HepG2 (cell line): ENCODE data around the gene MYCBPAP. TPM values are rescaled to one million over a fixed set of nuclear protein-coding genes. Genes with fewer than 3 reads are reported as not detected.

ENCODE experiments used
- GRHL1 ChIP-seq: sonication (generic); formaldehyde crosslinking; conservative IDR thresholded peaks from 2 replicates; pipeline ENCODE4 v1.8.0; 2022; ENCODE audit warnings: missing genetic modification reagents
- KLF12 ChIP-seq: sonication (generic); formaldehyde crosslinking; IDR thresholded peaks from 2 replicates; pipeline ENCODE4 v1.4.0; 2020; ENCODE audit warnings: missing genetic modification reagents, borderline replicate concordance
- MED1 ChIP-seq: sonication (generic); formaldehyde crosslinking; IDR thresholded peaks from 2 replicates; pipeline ENCODE4 v1.4.0; 2020; ENCODE audit warnings: missing genetic modification reagents
- MTERF4 ChIP-seq: sonication (generic); formaldehyde crosslinking; IDR thresholded peaks from 2 replicates; pipeline ENCODE4 v1.8.0; 2023; ENCODE audit warnings: mild to moderate bottlenecking, missing genetic modification reagents
- MXD4 ChIP-seq: IDR thresholded peaks from 2 replicates; pipeline ENCODE4 v1.6.1; 2016; ENCODE audit warnings: mild to moderate bottlenecking, missing biosample characterization, missing genetic modification reagents
- NR2F2 ChIP-seq: IDR thresholded peaks from 2 replicates; pipeline ENCODE4 v1.6.1; 2012; ENCODE audit warnings: low read depth, inconsistent platforms, borderline replicate concordance
- PRDM4 ChIP-seq: sonication (generic); formaldehyde crosslinking; IDR thresholded peaks from 2 replicates; pipeline ENCODE4 v1.9.0; 2021; ENCODE audit warnings: missing genetic modification reagents, borderline replicate concordance
- RFX1 ChIP-seq: fragments of 450-650 bp; IDR thresholded peaks from 2 replicates; pipeline ENCODE4 v1.6.1; 2017
- RFXAP ChIP-seq: sonication (generic); formaldehyde crosslinking; IDR thresholded peaks from 2 replicates; pipeline ENCODE4 v1.4.0; 2020; ENCODE audit warnings: missing genetic modification reagents, borderline replicate concordance
- SMAD3 ChIP-seq: sonication (generic); formaldehyde crosslinking; IDR thresholded peaks from 2 replicates; pipeline ENCODE4 v1.4.0; 2020; ENCODE audit warnings: missing genetic modification reagents
- SOX6 ChIP-seq, 2 experiments: fragments of 450-650 bp in 1 of 2; sonication (generic) in 1 of 2; formaldehyde crosslinking in 1 of 2; IDR thresholded peaks; 2 replicates each; pipeline versions ENCODE4 v1.4.0 to v1.6.1; 2017 to 2020; ENCODE audit warnings: antibody characterized with exemption in 1 of 2, mild to moderate bottlenecking in 1 of 2, missing genetic modification reagents in 1 of 2
- THAP11 ChIP-seq: IDR thresholded peaks from 2 replicates; pipeline ENCODE4 v1.6.1; 2016; ENCODE audit warnings: missing biosample characterization, missing genetic modification reagents
- TIGD3 ChIP-seq: sonication (generic); formaldehyde crosslinking; IDR thresholded peaks from 2 replicates; pipeline ENCODE4 v1.5.1; 2020; ENCODE audit warnings: mild to moderate bottlenecking, missing genetic modification reagents, borderline replicate concordance
- ZBTB42 ChIP-seq: sonication (generic); formaldehyde crosslinking; IDR thresholded peaks from 2 replicates; pipeline ENCODE4 v1.5.0; 2020; ENCODE audit warnings: mild to moderate bottlenecking, missing genetic modification reagents
- ZBTB7B ChIP-seq: sonication (generic); formaldehyde crosslinking; IDR thresholded peaks from 2 replicates; pipeline ENCODE4 v1.4.0; 2020; ENCODE audit warnings: missing genetic modification reagents
- ZFP90 ChIP-seq: sonication (generic); formaldehyde crosslinking; IDR thresholded peaks from 2 replicates; pipeline ENCODE4 v1.8.0; 2022; ENCODE audit warnings: missing genetic modification reagents, mild to moderate bottlenecking, inconsistent platforms, borderline replicate concordance
- ZNF329 ChIP-seq: sonication (generic); formaldehyde crosslinking; IDR thresholded peaks from 2 replicates; pipeline ENCODE4 v1.9.0; 2021; ENCODE audit warnings: low read depth, mild to moderate bottlenecking, missing genetic modification reagents
- ZNF34 ChIP-seq: sonication (generic); formaldehyde crosslinking; IDR thresholded peaks from 2 replicates; pipeline ENCODE4 v1.4.0; 2020; ENCODE audit warnings: mild to moderate bottlenecking, missing genetic modification reagents, borderline replicate concordance
- ZNF674 ChIP-seq: sonication (generic); formaldehyde crosslinking; IDR thresholded peaks from 2 replicates; pipeline ENCODE4 v1.5.0; 2020; ENCODE audit warnings: low read depth, mild to moderate bottlenecking, missing genetic modification reagents
- ZNF740 ChIP-seq: sonication (generic); formaldehyde crosslinking; IDR thresholded peaks from 2 replicates; pipeline ENCODE4 v1.4.0; 2020; ENCODE audit warnings: missing genetic modification reagents
- ZSCAN22 ChIP-seq: sonication (generic); formaldehyde crosslinking; IDR thresholded peaks from 2 replicates; pipeline ENCODE4 v1.4.0; 2020; ENCODE audit warnings: mild to moderate bottlenecking, missing genetic modification reagents
- polyA plus RNA-seq, 8 experiments: library from polyadenylated mRNA; depleted of rRNA in 3 of 8; stranded (reverse) in 7 of 8; unstranded in 1 of 8; fragments of >200 nt; fragmentation: Illumina TruSeq in 4 of 8; extraction: Trizol in 4 of 8; gene quantifications; 2 replicates each; pipeline versions ENCODE4 v1.2.1 to v1.2.3, GENCODE V29; 2011 to 2016; ENCODE audit warnings: low read depth in 4 of 8, missing spikeins in 1 of 8, mixed read lengths in 1 of 8; ENCODE audit not compliant: insufficient read depth in 1 of 8
- total RNA-seq, 5 experiments: library from RNA; depleted of rRNA; stranded (reverse); fragments of >200 nt; fragmentation: Illumina TruSeq; extraction: Trizol; gene quantifications; 2 replicates each; pipeline ENCODE4 v1.2.3, GENCODE V29; 2016; ENCODE audit warnings: low read depth in 1 of 5

Gene MYCBPAP
- total and polyA plus RNA-seq, 2 of the 13 experiments (the other 11 are each of a cell fraction or from before 2014, with no cell fraction given) = 0.22 to 0.24 TPM

- TF ChIP-seq SMAD3 (CRISPR knock-in tag) = 0 out of 2 replicates have a peak, but pooled peaks have one; percentile 15
- TF ChIP-seq MED1 = peak; percentile 88
- 0 out of 2 replicates have a peak, but pooled peaks have one; percentile 13 for TF ChIP-seq MTERF4 (CRISPR knock-in tag)
- no peak for TF ChIP-seq RFX1
- TF ChIP-seq ZNF34 (CRISPR knock-in tag) = peak; percentile 78; the same call in 1 of the 2 replicates
- peak; percentile 89 for TF ChIP-seq ZBTB7B (CRISPR knock-in tag)
- peak; percentile 93 for TF ChIP-seq ZNF329 (CRISPR knock-in tag)
- TF ChIP-seq TIGD3 = no peak
- peak; percentile 79 for TF ChIP-seq RFXAP (CRISPR knock-in tag)
- no peak for TF ChIP-seq ZNF674 (CRISPR knock-in tag)
- TF ChIP-seq ZSCAN22 (CRISPR knock-in tag) = peak; percentile 43; the same call in 1 of the 2 replicates
- TF ChIP-seq MXD4 (CRISPR knock-in tag) = peak; percentile 48; the same call in 1 of the 2 replicates
- TF ChIP-seq NR2F2 = peak; percentile 28; the same call in 1 of the 2 replicates
- no peak for TF ChIP-seq GRHL1 (CRISPR knock-in tag)
- TF ChIP-seq PRDM4 = no peak
- TF ChIP-seq ZBTB42 = 0 out of 2 replicates have a peak, but pooled peaks have one; percentile 19
- peak; percentile 74; the same call in 1 of the 2 replicates for TF ChIP-seq ZFP90 (CRISPR knock-in tag)
- peak; percentile 73; the same call in 1 of the 2 replicates for TF ChIP-seq KLF12 (CRISPR knock-in tag)
- TF ChIP-seq SOX6 (IDR thresholded peaks at IDR 0.05) = no peak
- TF ChIP-seq SOX6 (CRISPR knock-in tag; IDR thresholded peaks at IDR 0.05) = peak; percentile 49; the same call in 1 of the 2 replicates
- TF ChIP-seq THAP11 = peak; percentile 89
- peak; percentile 33; the same call in 1 of the 2 replicates for TF ChIP-seq ZNF740 (CRISPR knock-in tag)
These were observed 29.6 kb upstream of the MYCBPAP start, which contains the start of gene RSAD1 (continued) for GRCh38 chr17:50478391-50479381.
